ENCODE measurements around the gene PTPRB. TPM values are rescaled to one million over a fixed set of nuclear protein-coding genes. Genes with fewer than 3 reads are reported as not detected.

PTPRB gene
- total RNA-seq, 1 experiment from 2014 or later, result 0.82 TPM

DNA sequence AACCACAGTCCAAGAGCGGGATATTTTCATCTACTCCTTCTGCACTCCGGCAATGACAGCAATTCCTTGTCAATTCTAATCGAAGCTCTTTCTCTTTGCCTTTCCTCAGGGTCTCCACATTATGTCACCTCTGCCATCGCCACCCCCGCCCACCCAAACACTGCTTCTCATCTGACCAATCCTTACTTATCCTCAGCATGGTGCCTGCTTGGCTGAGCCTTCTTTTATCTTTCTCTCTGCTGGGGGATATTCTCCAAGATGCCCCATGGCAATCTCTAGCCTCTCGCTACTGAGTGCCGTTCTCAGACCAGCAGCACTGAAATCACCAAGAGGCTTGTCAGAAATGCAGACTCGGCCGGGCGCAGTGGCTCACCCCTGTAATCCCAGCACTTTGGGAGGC, 100.6 kb downstream of the PTPRB start:
- BruUV-seq (replicated peaks), result no TSS peak

DNA sequence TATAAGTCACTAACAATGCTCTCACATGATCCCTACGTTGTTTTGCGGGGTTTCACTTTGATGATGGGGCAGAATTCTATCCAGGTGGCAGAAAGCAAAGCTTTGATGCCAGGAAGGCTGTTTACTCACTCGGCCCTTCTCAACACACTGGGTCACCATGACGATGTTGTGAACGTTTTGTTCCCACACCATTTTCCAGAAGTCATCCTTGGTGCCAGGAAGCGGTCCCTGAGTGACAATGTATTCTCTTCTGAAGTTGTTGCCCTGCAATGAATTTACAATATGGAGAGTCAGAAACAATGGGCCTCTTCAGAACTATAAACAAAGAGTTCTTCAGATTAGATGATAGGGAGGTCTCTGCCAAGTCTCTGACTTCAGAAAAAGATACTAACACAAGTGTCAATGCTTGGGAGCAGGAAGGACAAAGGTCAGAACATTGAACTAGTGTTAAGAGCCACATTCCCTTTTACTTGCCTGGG, 101.3 kb downstream of the PTPRB start:
- BruUV-seq (replicated peaks), result no TSS peak
- H3K27ac Mint-ChIP-seq (ENCODE audit: low read depth, unreplicated experiment), result no peak overlapping the region
- intact Hi-C loops (cut with micrococcal nuclease), result no loop called here
- no peak for DNase-seq (ENCODE audit: unreplicated experiment)
- POLR2A ChIA-PET, result no interaction called here
- CTCF ChIA-PET, result interaction anchor here (2.3 kb wide), 1 partner anchor 656 kb away, joined by 5 read pairs; no protein-coding TSS in a partner anchor
- no peaks in the 10 kb centered on the region for H3K27me3 Mint-ChIP-seq (ENCODE audit: insufficient read depth, unreplicated experiment)
- no peak overlapping the region for H3K4me3 Mint-ChIP-seq (ENCODE audit: unreplicated experiment)
- H3K4me1 Mint-ChIP-seq (ENCODE audit: insufficient read depth, unreplicated experiment), result no peaks in the 10 kb centered on the region
- TF ChIP-seq, protein P1, sequence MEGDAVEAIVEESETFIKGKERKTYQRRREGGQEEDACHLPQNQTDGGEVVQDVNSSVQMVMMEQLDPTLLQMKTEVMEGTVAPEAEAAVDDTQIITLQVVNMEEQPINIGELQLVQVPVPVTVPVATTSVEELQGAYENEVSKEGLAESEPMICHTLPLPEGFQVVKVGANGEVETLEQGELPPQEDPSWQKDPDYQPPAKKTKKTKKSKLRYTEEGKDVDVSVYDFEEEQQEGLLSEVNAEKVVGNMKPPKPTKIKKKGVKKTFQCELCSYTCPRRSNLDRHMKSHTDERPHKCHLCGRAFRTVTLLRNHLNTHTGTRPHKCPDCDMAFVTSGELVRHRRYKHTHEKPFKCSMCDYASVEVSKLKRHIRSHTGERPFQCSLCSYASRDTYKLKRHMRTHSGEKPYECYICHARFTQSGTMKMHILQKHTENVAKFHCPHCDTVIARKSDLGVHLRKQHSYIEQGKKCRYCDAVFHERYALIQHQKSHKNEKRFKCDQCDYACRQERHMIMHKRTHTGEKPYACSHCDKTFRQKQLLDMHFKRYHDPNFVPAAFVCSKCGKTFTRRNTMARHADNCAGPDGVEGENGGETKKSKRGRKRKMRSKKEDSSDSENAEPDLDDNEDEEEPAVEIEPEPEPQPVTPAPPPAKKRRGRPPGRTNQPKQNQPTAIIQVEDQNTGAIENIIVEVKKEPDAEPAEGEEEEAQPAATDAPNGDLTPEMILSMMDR (IDR thresholded peaks at IDR 0.05; ENCODE audit: unreplicated experiment), result no peak
- peaks cover 7% of the 10 kb centered on the region for H3K9me3 Mint-ChIP-seq (ENCODE audit: unreplicated experiment)
- H3K36me3 Mint-ChIP-seq (ENCODE audit: insufficient read depth, unreplicated experiment), result no peaks in the 10 kb centered on the region

More for the DNA sequence above, 100.6 kb downstream of the PTPRB start:
- Mint-ChIP-seq H3K27me3 (ENCODE audit: insufficient read depth, unreplicated experiment) (no peaks in the 10 kb centered on the region), H3K4me1 (ENCODE audit: insufficient read depth, unreplicated experiment) (no peaks in the 10 kb centered on the region), H3K27ac (ENCODE audit: low read depth, unreplicated experiment) (no peak overlapping the region), H3K36me3 (ENCODE audit: insufficient read depth, unreplicated experiment) (no peaks in the 10 kb centered on the region), H3K9me3 (ENCODE audit: unreplicated experiment) (peaks cover 7% of the 10 kb centered on the region), H3K4me3 (ENCODE audit: unreplicated experiment) (no peak overlapping the region)
- ChIA-PET POLR2A (no interaction called here), CTCF (interaction anchor here (2.3 kb wide), 1 partner anchor 657 kb away, joined by 5 read pairs; no protein-coding TSS in a partner anchor)
- DNase-seq (ENCODE audit: unreplicated experiment), result no peak
- intact Hi-C loops (cut with micrococcal nuclease), result no loop called here
- TF ChIP-seq, protein P1 (IDR thresholded peaks at IDR 0.05; ENCODE audit: unreplicated experiment), result no peak

DNA sequence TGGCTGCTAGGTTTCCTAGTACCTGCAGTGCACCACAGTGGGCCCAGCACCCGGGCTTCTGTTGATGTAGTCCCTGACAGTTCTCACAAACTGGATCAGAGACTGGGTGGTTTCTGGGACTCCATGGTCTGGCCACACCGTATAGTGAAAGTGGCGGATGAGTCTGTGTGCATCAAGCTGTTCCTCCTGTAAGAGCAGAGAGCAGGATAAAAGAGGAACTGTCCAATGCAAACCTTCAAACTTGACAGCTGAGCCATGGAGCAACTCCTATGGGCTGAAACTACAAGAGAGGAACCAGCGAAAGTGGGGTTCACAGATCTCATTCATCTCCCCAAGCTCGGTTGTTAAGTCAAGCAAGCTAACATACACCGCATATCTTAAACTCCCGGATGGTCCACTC, 102.8 kb downstream of the PTPRB start:
- CTCF ChIA-PET, result no interaction called here
- no TSS peak for BruUV-seq (replicated peaks)
- TF ChIP-seq, protein P1 (IDR thresholded peaks at IDR 0.05; ENCODE audit: unreplicated experiment), result no peak
- Mint-ChIP-seq H3K9me3 (ENCODE audit: unreplicated experiment) (peaks cover 7% of the 10 kb centered on the region), H3K27me3 (ENCODE audit: insufficient read depth, unreplicated experiment) (no peaks in the 10 kb centered on the region), H3K27ac (ENCODE audit: low read depth, unreplicated experiment) (no peak overlapping the region), H3K36me3 (ENCODE audit: insufficient read depth, unreplicated experiment) (no peaks in the 10 kb centered on the region), H3K4me1 (ENCODE audit: insufficient read depth, unreplicated experiment) (no peaks in the 10 kb centered on the region), H3K4me3 (ENCODE audit: unreplicated experiment) (no peak overlapping the region)
- no peak for DNase-seq (ENCODE audit: unreplicated experiment)
- POLR2A ChIA-PET, result interaction anchor here (0.9 kb wide), 1 partner anchor 9 kb away, joined by 3 read pairs; no protein-coding TSS in a partner anchor
- intact Hi-C loops (cut with micrococcal nuclease), result no loop called here

DNA sequence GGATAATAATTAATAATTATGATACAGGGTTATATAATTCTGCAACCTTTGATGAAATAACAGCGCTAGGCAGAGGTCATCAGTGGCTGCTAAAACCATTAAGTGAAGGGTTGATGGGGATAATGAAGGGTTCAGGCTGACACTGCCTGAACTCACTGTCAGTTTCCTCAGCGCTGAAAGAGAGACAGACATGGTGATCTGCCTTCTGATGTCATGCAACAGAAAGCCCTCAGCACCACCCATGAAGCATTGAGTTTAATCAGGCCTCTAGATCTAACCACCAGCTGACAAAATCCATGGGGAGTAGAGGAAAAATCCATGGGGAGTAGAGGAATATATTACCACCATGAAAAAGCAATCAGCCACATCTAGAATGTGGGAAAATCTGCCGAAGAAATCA, 107.6 kb downstream of the PTPRB start:
- Mint-ChIP-seq H3K27ac (ENCODE audit: low read depth, unreplicated experiment) (no peak overlapping the region), H3K36me3 (ENCODE audit: insufficient read depth, unreplicated experiment) (no peaks in the 10 kb centered on the region), H3K27me3 (ENCODE audit: insufficient read depth, unreplicated experiment) (no peaks in the 10 kb centered on the region), H3K9me3 (ENCODE audit: unreplicated experiment) (peaks cover 7% of the 10 kb centered on the region), H3K4me1 (ENCODE audit: insufficient read depth, unreplicated experiment) (no peaks in the 10 kb centered on the region), H3K4me3 (ENCODE audit: unreplicated experiment) (no peak overlapping the region)
- TF ChIP-seq, protein P1 (IDR thresholded peaks at IDR 0.05; ENCODE audit: unreplicated experiment), result no peak
- no peak for DNase-seq (ENCODE audit: unreplicated experiment)
- ChIA-PET CTCF (no interaction called here), POLR2A (no interaction called here)
- intact Hi-C loops (cut with micrococcal nuclease), result no loop called here
- no TSS peak for BruUV-seq (replicated peaks)
